Measurements from ENCODE around the gene FZD2. TPM values are rescaled to one million over a fixed set of nuclear protein-coding genes. Genes with fewer than 3 reads are reported as not detected.

Gene FZD2
- total and polyA plus RNA-seq, 4 donors: 0.37 to 0.61 (median 0.42) TPM; not detected in 1

- H3K9me3 ChIP-seq (ENCODE audit: control insufficient read depth in 4 of 4, low read length in 3 of 4): peaks cover 0 to 3% (median under 1%) of the 10 kb centered on the region in 4 donors
- H3K36me3 ChIP-seq (ENCODE audit: control insufficient read depth in 4 of 4, insufficient read depth in 3 of 4, low read depth in 1 of 4, low read length in 3 of 4): no peaks in the 10 kb centered on the region
- H3K27me3 ChIP-seq (ENCODE audit: control insufficient read depth in 4 of 4, insufficient read depth in 4 of 4, low read length in 3 of 4): peaks cover 0 to 9% (median 4%) of the 10 kb centered on the region in 4 donors
- WGBS: 37% methylated on average over 5 of the region's 5 CpGs
- TF ChIP-seq FOXA2 (IDR thresholded peaks at IDR 0.05): no peak
- no peak for TF ChIP-seq MAX (IDR thresholded peaks at IDR 0.05)
- no peak for TF ChIP-seq TAF1 (conservative IDR thresholded peaks at IDR 0.05)
- no peak for TF ChIP-seq JUND (IDR thresholded peaks at IDR 0.05)
- TF ChIP-seq FOXA1 (IDR thresholded peaks at IDR 0.05): no peak
- TF ChIP-seq REST (IDR thresholded peaks at IDR 0.05): no peak
- no peak for TF ChIP-seq HNF4A (conservative IDR thresholded peaks at IDR 0.05)
- TF ChIP-seq EGR1 (IDR thresholded peaks at IDR 0.05; ENCODE audit: low read depth in 2 of 2): no peak
- TF ChIP-seq SP1 (IDR thresholded peaks at IDR 0.05): no peak
- TF ChIP-seq NR2F2 (IDR thresholded peaks at IDR 0.05): no peak
- no peak for TF ChIP-seq GABPA (IDR thresholded peaks at IDR 0.05 in 1 of 2, conservative IDR thresholded peaks at IDR 0.05 in 1 of 2)
- no peak for TF ChIP-seq ATF3 (IDR thresholded peaks at IDR 0.05)
- TF ChIP-seq RXRA (IDR thresholded peaks at IDR 0.05): no peak
- TF ChIP-seq HNF4G (IDR thresholded peaks at IDR 0.05): no peak
- TF ChIP-seq RAD21 (IDR thresholded peaks at IDR 0.05): no peak
- TF ChIP-seq ZBTB33 (IDR thresholded peaks at IDR 0.05): no peak
- no peak for TF ChIP-seq YY1 (IDR thresholded peaks at IDR 0.05)
- no peak for TF ChIP-seq CTCF (IDR thresholded peaks at IDR 0.05; ENCODE audit: low read depth, low read length, missing input control)
- H3K4me3 ChIP-seq (ENCODE audit: low read depth in 1 of 3, low read length in 3 of 3): no peak overlapping the region
- no peaks in the 10 kb centered on the region for H3K4me1 ChIP-seq (ENCODE audit: control insufficient read depth in 4 of 4, insufficient read depth in 4 of 4, low read length in 3 of 4)
- no peak overlapping the region for H3K9ac ChIP-seq (ENCODE audit: low read depth in 1 of 2, low read length in 2 of 2)
- no peak for DNase-seq (ENCODE audit: low spot score)
- no peak overlapping the region for H3K27ac ChIP-seq (ENCODE audit: low read depth in 1 of 2, low read length in 2 of 2)
These were observed 13.9 kb upstream of the FZD2 start for GRCh38 chr17:44543213-44543904.
